CD1c-positive myeloid dendritic cell (primary cell): ENCODE measurements around the gene TMCC1.
"Not testable (repeated sequence)": the region's sequence is repeated elsewhere in the genome, so short reads cannot be mapped to it uniquely, and the experiment has no call there.

Source experiments
- DNase-seq: peaks from one replicate; pipeline ENCODE4 v3.0.0-alpha.2; 2016; ENCODE audit errors: extremely low spot score

TMCC1 gene

GRCh38 chr3:129727707-129728106 is 165.8 kb downstream of the TMCC1 start:
- DNase-seq = no peak

GRCh38 chr3:129723558-129724324 is 169.8 kb downstream of the TMCC1 start:
- no peak for DNase-seq

DNA sequence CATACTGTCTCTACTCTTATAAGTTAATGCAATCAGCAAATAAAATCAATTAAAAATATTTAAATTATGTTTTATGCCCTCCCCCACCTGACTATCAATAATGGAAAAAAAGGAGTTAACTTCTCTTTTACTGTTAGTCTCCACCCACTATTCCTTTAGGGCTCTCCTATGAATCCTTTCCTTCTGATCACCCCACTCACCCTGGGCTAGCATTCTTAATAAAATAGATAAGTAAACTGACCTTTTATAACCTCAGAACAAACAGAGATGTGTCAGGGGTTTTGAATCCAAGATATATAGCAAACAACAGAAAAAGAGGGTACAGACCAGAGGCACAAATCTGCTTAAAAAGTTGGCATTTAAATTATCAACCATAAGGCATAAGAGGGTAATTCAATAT is 171.0 kb downstream of the TMCC1 start:
- no peak for DNase-seq

- DNase-seq = no peak
Observed at GRCh38 chr3:129718201-129718600, 175.3 kb downstream of the TMCC1 start.

GRCh38 chr3:129715854-129716253 is 177.7 kb downstream of the TMCC1 start:
- DNase-seq = no peak

- DNase-seq = no peak
Observed at GRCh38 chr3:129708328-129708861, 185.1 kb downstream of the TMCC1 start.

- DNase-seq = no peak
Observed at GRCh38 chr3:129705274-129705673, 188.2 kb downstream of the TMCC1 start.

- DNase-seq = no peak
Observed at GRCh38 chr3:129703913-129704312, 189.6 kb downstream of the TMCC1 start.

DNA sequence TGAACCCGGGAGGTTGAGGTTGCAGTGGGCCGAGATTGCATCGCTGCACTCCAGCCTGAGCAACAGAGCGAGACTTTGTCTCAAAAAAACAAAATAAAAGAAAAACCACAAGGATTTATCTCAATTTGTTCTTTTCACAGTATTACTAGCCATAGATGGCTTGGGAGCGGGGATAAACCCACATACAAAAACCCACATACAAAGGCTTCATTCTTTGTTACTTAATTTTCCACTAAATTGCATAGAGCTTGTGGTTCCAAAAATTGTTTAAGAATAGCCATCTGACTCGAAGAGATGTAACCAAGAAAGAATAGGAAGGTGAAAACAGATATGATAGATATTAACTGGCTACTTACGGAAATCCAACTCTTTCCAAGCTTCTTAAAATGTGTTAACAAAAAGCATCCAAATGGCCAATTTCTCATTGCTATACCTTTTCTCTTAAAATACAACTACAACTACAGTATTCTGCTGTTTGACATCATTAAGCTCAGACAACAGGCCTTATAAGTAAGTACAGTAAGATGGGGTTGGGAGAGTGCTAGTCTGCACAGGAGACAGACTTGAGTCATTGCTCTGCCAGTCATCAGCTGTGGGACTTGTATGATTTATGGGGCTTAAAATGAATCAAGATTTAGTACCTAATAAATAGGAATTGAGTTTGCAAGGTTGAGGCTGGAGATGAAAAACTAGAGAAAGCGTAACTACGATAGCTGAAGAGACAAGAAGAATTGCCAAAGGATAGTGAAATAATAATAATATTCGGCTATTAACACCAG is 190.4 kb downstream of the TMCC1 start:
- DNase-seq = no peak

GRCh38 chr3:129701161-129701560 is 192.3 kb downstream of the TMCC1 start:
- no peak for DNase-seq

DNA sequence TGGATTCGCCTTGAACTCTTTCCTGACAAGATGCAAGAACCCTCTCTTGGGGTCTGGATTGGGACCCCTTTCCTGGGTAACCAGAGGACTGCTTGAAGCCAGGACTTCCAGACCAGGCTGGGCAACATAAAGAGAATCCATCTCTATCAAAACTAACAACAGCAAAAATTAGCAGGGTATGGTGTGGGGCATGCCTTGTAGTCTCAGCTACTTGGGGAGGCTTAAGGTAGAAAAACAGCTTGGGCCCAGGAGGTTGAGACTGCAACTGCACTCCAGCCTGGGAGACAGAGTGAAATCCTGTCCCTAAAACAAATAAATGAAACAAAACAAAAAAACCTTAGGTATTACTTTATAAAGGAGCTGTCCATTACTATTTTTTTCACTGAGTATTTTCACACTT is 193.9 kb downstream of the TMCC1 start:
- DNase-seq = no peak

DNA sequence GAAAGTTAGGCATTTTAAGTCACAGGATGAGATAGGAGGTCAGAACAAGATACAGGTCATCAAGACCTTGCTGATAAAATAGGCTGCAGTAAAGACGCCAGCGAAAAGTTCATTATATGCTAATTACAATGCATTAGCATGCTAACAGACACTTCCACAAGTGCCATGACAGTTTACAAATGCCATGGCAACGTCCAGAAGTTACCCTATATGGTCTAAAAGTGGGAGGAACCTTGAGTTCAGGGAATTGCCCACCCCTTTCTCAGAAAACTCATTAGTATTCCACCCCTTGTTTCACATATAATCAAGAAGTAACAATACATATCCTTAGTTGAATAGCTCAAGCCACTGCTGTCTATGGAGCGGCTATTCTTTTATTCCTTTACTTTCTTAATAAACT is 194.3 kb downstream of the TMCC1 start:
- DNase-seq = peak; percentile 31

DNA sequence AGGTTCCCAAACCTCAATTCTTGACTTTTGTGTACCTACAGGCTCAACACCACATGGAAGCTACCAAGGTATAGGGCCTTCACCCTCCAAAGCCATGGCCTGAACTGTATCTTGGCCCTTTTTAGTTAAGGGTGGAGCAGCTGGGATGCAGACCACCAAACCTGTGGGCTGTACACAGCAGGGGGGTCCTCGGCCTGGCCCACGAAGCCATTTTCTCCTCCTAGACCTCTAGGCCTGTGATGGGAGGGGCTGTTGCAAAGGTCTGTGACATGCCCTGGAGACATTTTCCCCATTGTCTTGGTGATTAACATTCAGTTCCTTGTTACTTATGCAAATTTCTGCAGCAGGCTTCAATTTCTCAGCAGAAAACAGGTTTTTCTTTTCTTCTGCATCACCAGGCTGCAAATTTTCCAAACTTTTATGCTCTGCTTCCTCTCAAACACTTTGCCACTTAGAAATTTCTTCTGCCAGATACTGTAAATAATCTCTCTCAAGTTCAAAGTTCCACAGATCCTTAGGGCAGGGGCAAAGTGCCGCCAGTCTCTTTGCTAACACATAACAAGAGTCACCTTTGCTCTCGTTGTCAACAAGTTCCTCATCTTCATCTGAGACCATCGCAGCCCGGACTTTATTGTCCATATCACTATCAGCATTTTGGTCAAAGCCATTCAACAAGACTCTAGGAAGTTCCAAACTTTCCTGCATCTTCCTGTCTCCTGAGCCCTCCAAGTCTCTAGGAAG is 196.1 kb downstream of the TMCC1 start:
- no peak for DNase-seq

- not testable (repeated sequence) for DNase-seq
Observed at GRCh38 chr3:129696430-129696829, 197.1 kb downstream of the TMCC1 start.

DNA sequence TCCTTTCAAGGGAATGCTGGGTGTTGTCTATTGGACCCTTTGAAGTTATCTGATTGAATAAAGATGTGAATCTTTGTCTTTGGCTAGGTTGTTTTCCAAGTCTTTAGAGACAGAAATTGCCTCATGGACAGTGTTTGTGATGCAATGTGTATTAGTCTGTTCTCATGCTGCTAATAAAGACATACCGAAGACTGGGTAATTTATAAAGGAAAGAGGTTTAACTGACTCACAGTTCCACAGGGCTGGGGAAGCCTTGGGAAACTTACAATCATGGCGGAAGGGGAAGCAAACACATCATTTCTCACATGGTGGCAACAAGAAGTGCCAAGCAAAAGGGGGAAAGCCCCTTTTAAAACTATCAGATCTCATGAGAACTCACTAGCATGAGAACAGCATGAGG is 198.3 kb downstream of the TMCC1 start:
- DNase-seq = peak; percentile 19

GRCh38 chr3:129694228-129694627 is 199.3 kb downstream of the TMCC1 start:
- DNase-seq = no peak

- no peak for DNase-seq
Observed at GRCh38 chr3:129692743-129693142, 200.8 kb downstream of the TMCC1 start.

GRCh38 chr3:129690963-129691362 is 202.5 kb downstream of the TMCC1 start:
- DNase-seq = no peak

GRCh38 chr3:129690406-129690805 is 203.1 kb downstream of the TMCC1 start:
- DNase-seq = peak; percentile 89

- DNase-seq = no peak
Observed at GRCh38 chr3:129689036-129689435, 204.5 kb downstream of the TMCC1 start.

DNA sequence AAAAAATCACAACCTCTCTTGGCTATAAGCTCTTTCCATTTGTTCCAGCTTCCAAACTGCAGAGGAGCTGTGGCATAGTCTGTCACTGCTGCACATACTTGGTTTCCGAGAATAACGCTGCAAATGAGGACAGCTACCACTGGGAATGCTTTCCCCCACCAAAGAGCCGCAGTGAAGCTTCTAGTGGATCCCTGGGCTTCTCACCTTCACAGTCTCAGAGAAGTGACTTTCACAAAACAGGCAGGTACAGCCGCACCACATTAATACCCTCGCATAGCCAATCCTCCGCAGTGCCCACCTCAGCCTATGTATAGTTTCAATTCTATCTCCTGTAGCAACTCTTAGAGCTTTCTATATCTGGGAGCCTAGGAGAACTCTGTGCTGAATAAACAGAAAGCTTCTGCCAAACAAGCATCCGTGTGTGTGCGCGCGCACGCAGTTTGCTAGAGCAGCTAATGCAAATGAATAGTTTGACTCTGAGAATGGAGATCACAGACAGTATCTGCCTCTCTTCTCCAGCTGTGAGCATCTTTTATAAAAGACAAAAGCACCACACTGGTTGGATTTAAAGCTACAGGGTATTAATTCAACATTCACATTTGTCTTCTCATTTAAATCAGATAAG is 205.1 kb downstream of the TMCC1 start:
- DNase-seq = no peak
